Activated CD8-positive, alpha-beta memory T cell treated with anti-CD3 and anti-CD28 coated beads for 1 hour (primary cell): Measurements from ENCODE around the gene SLC16A13.
"Not testable (repeated sequence)": the region's sequence is repeated elsewhere in the genome, so short reads cannot be mapped to it uniquely, and the experiment has no call there.

Experiments
- DNase-seq, 2 donors: peaks; one replicate each; pipeline ENCODE4 v3.0.0-alpha.2; 2020; ENCODE audit warnings: low read depth in 1 of 2; ENCODE audit errors: extremely low read depth in 1 of 2

The SLC16A13 gene

GRCh38 chr17:7026471-7027115 lies 9.2 kb upstream of the SLC16A13 start:
- no peak for DNase-seq

GRCh38 chr17:7027335-7027734 lies 8.5 kb upstream of the SLC16A13 start:
- no peak for DNase-seq

GRCh38 chr17:7029096-7029495 lies 6.7 kb upstream of the SLC16A13 start:
- DNase-seq: no peak

GRCh38 chr17:7029659-7030058 lies 6.2 kb upstream of the SLC16A13 start:
- no peak for DNase-seq

- no peak for DNase-seq
Measured at GRCh38 chr17:7034955-7035590, 742 bp upstream of the SLC16A13 start.

- no peak for DNase-seq
Measured at GRCh38 chr17:7038025-7038862, 2.4 kb downstream of the SLC16A13 start.

- DNase-seq: no peak
Measured at GRCh38 chr17:7039832-7040231, 4.0 kb downstream of the SLC16A13 start.

- DNase-seq: no peak
Measured at GRCh38 chr17:7041607-7042500, 6.0 kb downstream of the SLC16A13 start.

- DNase-seq: no peak
Measured at GRCh38 chr17:7042501-7043181, 6.8 kb downstream of the SLC16A13 start.

GRCh38 chr17:7043182-7043496 lies 7.3 kb downstream of the SLC16A13 start:
- no peak for DNase-seq

GRCh38 chr17:7043497-7044198 lies 7.8 kb downstream of the SLC16A13 start, which contains the start of gene SLC16A11:
Gene SLC16A11 (minus strand): TSS chr17:7044092. CDS start chr17:7043513, 579 bp downstream.
- DNase-seq: no peak

- DNase-seq: no peak
Measured at GRCh38 chr17:7045492-7046126, 9.8 kb downstream of the SLC16A13 start.

GRCh38 chr17:7046127-7046724 lies 10.4 kb downstream of the SLC16A13 start:
- no peak for DNase-seq

GRCh38 chr17:7046725-7047397 lies 11.0 kb downstream of the SLC16A13 start:
- peak in 1 of 2 donors; percentile 49 for DNase-seq

GRCh38 chr17:7047566-7047965 lies 11.8 kb downstream of the SLC16A13 start:
- DNase-seq: no peak

GRCh38 chr17:7048968-7049367 lies 13.2 kb downstream of the SLC16A13 start:
- no peak for DNase-seq

- DNase-seq: not testable (repeated sequence)
Measured at GRCh38 chr17:7050583-7050982, 14.8 kb downstream of the SLC16A13 start.

- DNase-seq: no peak
Measured at GRCh38 chr17:7056386-7056785, 20.6 kb downstream of the SLC16A13 start.
